GM18507 (cell line): ENCODE measurements around the gene COPS7A.

Source experiments
- DNase-seq: peaks from one replicate; pipeline ENCODE4 v3.0.0; 2011; ENCODE audit warnings: low read depth; ENCODE audit not compliant: insufficient read length; ENCODE audit errors: extremely low spot score
- FAIRE-seq: peaks from 2 replicates; lab custom pipeline; 2011; peaks lifted over from hg19 to GRCh38; lab: Jason Lieb, UNC

Gene COPS7A

DNA sequence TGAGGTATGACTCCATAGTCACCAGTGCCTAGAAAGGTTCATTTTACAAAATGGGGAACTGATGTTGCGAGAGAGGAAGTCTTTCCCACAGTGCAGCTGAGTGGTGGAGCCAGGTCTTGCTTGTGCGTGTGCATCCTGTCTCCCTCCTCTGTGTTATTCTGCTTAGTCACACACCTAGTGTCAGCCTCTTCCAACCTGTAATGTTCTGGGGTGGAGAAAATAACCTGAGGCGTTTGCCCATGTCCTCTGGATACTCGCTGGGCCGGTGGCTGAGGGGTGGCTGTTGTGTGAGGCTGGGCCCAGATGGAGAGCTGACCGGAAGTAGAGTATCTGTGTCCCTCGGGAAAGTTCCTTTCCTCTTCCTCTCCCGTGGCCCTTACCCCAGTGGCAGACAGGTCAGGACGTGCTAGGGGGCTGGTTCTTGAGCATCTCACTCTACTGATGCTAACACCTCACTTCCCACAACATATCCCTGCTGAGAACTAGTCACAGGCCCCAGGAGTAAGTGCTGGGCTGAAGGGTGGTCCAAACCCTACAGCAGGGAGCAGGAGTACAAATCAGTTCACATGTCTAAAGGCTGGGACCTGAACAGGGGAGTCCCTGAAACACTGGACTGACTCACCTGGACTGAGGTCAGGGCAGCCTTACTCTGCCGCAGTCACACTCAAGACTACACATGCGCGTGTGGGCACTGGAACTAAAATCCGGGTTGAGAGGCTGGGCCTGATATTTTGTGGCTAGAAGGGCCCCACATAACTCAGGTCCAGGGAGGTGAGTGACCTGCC is 22.1 kb downstream of the COPS7A start:
- FAIRE-seq (peak; percentile 73), DNase-seq (no peak)

DNA sequence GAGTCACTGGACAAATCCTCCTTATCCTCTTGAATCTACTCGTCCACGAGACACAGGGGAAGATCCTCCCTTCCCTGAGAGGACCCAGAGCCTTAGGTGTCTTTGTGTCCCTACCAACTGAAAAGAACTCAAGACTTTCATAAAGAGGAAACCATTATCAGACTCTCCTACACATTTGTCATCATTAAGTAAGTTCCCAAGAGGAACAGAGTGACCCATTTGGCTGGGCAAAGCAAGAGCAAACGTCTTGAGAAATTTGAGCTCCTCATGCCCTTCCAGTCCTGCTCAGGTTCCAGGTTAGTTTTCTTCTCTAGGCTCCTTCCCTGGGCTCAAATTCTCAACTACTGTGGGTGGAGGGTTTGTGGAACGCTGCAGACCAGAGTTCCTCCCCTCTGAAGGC is 23.4 kb downstream of the COPS7A start:
- DNase-seq (no peak), FAIRE-seq (no peak)

DNA sequence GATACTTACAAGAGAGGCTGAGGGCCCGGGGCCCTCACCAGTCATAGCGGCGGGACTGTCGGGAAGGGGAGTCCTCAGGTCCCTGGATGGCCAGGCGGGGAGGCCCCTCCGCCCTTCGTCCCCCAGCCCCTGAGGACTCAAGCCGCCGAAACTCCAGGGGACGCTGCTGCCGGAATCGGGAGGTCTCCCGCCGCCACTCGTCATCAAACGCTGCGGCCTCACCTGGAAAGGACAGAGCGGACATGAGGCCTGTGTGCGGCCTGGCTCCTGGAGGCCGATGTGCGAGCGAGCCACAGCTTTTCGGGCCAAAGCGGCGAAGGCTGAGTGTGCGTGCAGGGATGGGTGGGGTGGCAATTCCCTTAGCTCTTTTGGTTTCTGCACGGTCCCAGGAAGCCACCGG is 24.9 kb downstream of the COPS7A start:
- no peak for DNase-seq
- no peak for FAIRE-seq

- FAIRE-seq: no peak
Measured at GRCh38 chr12:6750506-6750905, 26.7 kb downstream of the COPS7A start.

DNA sequence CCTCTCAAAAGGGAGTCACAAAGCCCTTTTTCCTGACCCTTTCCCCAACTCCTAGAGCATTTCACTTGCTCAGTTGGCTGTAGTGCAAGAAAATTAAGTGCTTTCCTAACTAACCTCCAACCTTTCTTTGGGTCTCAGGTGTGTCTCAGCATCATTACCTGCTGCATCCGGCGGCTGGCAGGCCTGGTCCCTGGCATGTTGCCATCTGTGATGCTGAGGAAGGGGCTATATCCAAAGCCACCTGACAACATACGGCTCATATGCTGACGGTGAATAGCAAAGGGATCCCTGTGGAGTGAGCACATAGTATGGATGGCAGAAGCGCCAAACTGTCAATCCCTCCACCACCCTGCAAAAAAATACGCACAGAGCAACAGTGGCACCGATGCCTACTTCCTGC is 27.9 kb downstream of the COPS7A start:
- DNase-seq: no peak
- no peak for FAIRE-seq

More at GRCh38 chr12:6750506-6750905, 26.7 kb downstream of the COPS7A start:
- DNase-seq: no peak

GRCh38 chr12:6752167-6752920 is 28.5 kb downstream of the COPS7A start:
- no peak for FAIRE-seq
- no peak for DNase-seq

GRCh38 chr12:6752921-6753771 is 29.3 kb downstream of the COPS7A start, which contains the start of gene MLF2:
Gene MLF2 (minus strand): TSS chr12:6753141. CDS start chr12:6752334, 807 bp downstream.
- DNase-seq (peak; percentile 96), FAIRE-seq (peak; percentile 99)

DNA sequence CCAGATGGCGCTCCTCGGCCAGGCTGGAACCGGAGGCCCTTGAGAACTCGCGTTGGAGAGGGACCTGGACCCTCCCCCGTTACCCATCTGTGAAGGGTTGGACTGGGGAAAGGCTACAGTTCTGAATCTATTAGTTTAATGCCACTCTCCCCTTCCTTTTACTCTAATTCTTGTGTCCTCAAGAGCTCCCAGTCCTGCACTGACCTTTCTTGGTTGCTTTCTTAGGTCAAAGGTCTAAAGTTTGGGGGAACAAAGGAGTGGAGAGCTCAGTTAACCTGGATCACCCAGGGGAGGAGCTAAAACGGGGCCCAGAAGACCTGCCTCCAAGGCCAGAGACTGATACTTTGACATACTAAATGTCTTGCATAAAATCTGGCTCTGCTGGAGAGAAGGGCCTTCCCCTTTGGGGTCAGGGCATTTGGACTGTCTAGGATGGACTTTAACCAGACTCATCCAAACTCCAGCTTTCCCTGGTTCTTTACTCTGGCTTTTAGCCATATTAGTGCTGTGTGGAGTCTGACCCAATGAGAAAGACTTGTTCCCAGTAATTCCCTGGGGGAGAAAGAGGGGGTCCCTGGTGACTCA is 30.0 kb downstream of the COPS7A start:
- DNase-seq (no peak), FAIRE-seq (no peak)

- FAIRE-seq: no peak
- DNase-seq: no peak
Measured at GRCh38 chr12:6754411-6754810, 30.6 kb downstream of the COPS7A start.

GRCh38 chr12:6757028-6757690 is 33.3 kb downstream of the COPS7A start:
- no peak for DNase-seq

GRCh38 chr12:6758506-6759095 is 34.8 kb downstream of the COPS7A start:
- no peak for DNase-seq
- FAIRE-seq: peak; percentile 41

More at GRCh38 chr12:6757028-6757690, 33.3 kb downstream of the COPS7A start:
- no peak for FAIRE-seq

DNA sequence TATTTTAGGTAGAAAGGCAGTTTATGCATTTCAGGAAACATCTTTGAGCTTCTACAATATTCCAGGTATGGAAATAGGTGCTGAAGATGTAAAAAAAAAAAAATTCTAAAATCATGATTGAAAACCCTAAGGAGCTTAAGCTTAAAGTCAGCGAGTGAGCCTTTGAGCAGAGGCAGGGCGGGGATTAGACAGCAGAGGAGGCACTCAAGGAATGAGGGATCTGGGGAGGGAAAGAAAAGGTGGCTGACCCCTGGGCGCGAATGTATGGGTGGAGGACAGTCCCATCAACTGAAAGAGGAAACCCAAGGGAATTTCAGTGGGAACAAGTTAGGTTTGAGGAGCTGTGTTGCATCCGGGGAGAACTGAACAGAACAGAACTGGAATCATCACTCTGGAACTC is 35.9 kb downstream of the COPS7A start:
- DNase-seq (no peak), FAIRE-seq (no peak)

DNA sequence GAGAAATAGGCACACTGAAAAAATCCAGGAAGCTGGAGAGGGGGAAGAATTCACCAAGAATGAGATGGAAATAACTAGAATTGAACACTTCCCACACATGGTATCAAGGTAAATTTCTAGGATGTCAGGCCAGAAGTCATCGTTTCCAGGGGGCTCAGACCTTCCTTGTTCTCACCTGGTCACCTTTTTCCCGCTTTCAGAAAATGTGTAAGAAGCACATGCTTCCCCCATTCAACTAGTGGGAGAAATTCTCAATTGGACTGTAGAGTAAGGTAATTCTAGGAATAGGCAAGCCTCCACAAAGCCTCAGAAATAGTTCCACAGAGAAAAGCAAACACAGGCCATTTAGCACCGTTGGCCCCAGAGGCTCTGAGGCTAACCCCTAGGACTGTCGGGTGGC is 39.5 kb downstream of the COPS7A start:
- no peak for FAIRE-seq
- DNase-seq: no peak

GRCh38 chr12:6764011-6764828 is 40.4 kb downstream of the COPS7A start:
- DNase-seq (peak; percentile 86), FAIRE-seq (peak; percentile 98)

- DNase-seq: no peak
- FAIRE-seq: no peak
Measured at GRCh38 chr12:6765048-6765633, 41.3 kb downstream of the COPS7A start.

- FAIRE-seq (peak; percentile 70), DNase-seq (no peak)
Measured at GRCh38 chr12:6765634-6766581, 42.1 kb downstream of the COPS7A start, which contains the start of gene PTMS. Gene PTMS (plus strand): TSS chr12:6766363. CDS start chr12:6766706, 343 bp downstream.
